Brain microvascular endothelial cell (primary cell): ENCODE data around the gene KCTD13.

Experiments used
- DNase-seq: peaks from one replicate; pipeline ENCODE4 v3.0.0-alpha.2; 2020
- H3K27ac ChIP-seq: fragments of 250-450 bp; sonication (Bioruptor Pico); 2 replicates; pipeline ENCODE4 v1.5.1; 2020; ENCODE audit warnings: mild to moderate bottlenecking, moderate library complexity
- H3K27me3 ChIP-seq: fragments of 250-450 bp; sonication (Bioruptor Pico); replicated peaks from 2 replicates; pipeline ENCODE4 v1.5.1; 2020; ENCODE audit warnings: mild to moderate bottlenecking
- H3K36me3 ChIP-seq: fragments of 250-450 bp; sonication (Bioruptor Pico); replicated peaks from 2 replicates; pipeline ENCODE4 v1.5.1; 2020; ENCODE audit warnings: mild to moderate bottlenecking
- H3K4me3 ChIP-seq: 2 replicates; pipeline ENCODE4 v1.5.1; 2011; ENCODE audit warnings: low read depth, mild to moderate bottlenecking, control low read depth, low read length, moderate library complexity
- CTCF ChIP-seq: IDR thresholded peaks from 2 replicates; pipeline ENCODE4 v1.5.1; 2011; ENCODE audit warnings: low read depth, mild to moderate bottlenecking, moderate library complexity, low read length, control low read depth, inconsistent platforms; ENCODE audit errors: missing control alignments
- in situ Hi-C: cut with HindIII; loops from 2 replicates; pipeline ENCODE4 v1.10.0; 2017; ENCODE audit warnings: low sequenced_read_pairs, low pct_ligation_motif_present

The KCTD13 gene

GRCh38 chr16:29868396-29869009, 57.5 kb downstream of the KCTD13 start:
- in situ Hi-C loops = no loop called here
- Histone ChIP-seq H3K27ac (no peak overlapping the region), H3K4me3 (no peak overlapping the region), H3K36me3 (no peaks in the 10 kb centered on the region), H3K27me3 (no peaks in the 10 kb centered on the region)
- TF ChIP-seq CTCF = no peak
- DNase-seq = no peak

GRCh38 chr16:29864205-29864604, 61.8 kb downstream of the KCTD13 start:
- Histone ChIP-seq H3K36me3 (peaks cover 11% of the 10 kb centered on the region), H3K27me3 (no peaks in the 10 kb centered on the region), H3K27ac (no peak overlapping the region), H3K4me3 (no peak overlapping the region)
- DNase-seq = no peak
- in situ Hi-C loops = no loop called here
- no peak for TF ChIP-seq CTCF

GRCh38 chr16:29863669-29863984, 62.4 kb downstream of the KCTD13 start:
- DNase-seq = no peak
- Histone ChIP-seq H3K27ac (peak overlapping the region; percentile 99), H3K36me3 (peaks cover 16% of the 10 kb centered on the region), H3K4me3 (peak overlapping the region; percentile 36), H3K27me3 (no peaks in the 10 kb centered on the region)
- in situ Hi-C loops = no loop called here
- no peak for TF ChIP-seq CTCF

GRCh38 chr16:29862884-29863668, 63.0 kb downstream of the KCTD13 start, which contains the start of gene CDIPT:
TSS of gene CDIPT (minus strand) at chr16:29863226. CDS start at chr16:29862857, 369 bp downstream.
- in situ Hi-C loops = no loop called here
- Histone ChIP-seq H3K27ac (peak within 1 kb of the TSS; percentile 99), H3K36me3 (peaks cover 18% of the 10 kb centered on the region), H3K4me3 (peak within 1 kb of the TSS; percentile 85), H3K27me3 (no peaks in the 10 kb centered on the region)
- peak; percentile 76 for TF ChIP-seq CTCF
- DNase-seq = peak; percentile 92

GRCh38 chr16:29862383-29862883, 63.6 kb downstream of the KCTD13 start:
- peak overlapping the region; percentile 99 for H3K27ac ChIP-seq
- peak; percentile 44 for TF ChIP-seq CTCF
- in situ Hi-C loops = no loop called here
- no peaks in the 10 kb centered on the region for H3K27me3 ChIP-seq
- no peak for DNase-seq
- peak overlapping the region; percentile 85 for H3K4me3 ChIP-seq
- H3K36me3 ChIP-seq = peaks cover 18% of the 10 kb centered on the region
